Mucosa of rectum (tissue), 2 donors: ENCODE results near the gene TANC2.

Experiments
- H3K27ac ChIP-seq, 2 donors: one replicate each; pipeline ENCODE4 v1.7.0; 2013; ENCODE audit warnings: inconsistent platforms in 2 of 2, low read depth in 2 of 2, low read length in 2 of 2
- H3K27me3 ChIP-seq, 2 donors: one replicate each; pipeline ENCODE4 v1.7.0; 2013; ENCODE audit warnings: low read length in 2 of 2; ENCODE audit not compliant: control insufficient read depth in 2 of 2, insufficient read depth in 2 of 2
- H3K36me3 ChIP-seq, 2 donors: one replicate each; pipeline ENCODE4 v1.7.0; 2013; ENCODE audit warnings: low read length in 2 of 2; ENCODE audit not compliant: control insufficient read depth in 2 of 2, insufficient read depth in 2 of 2
- H3K4me1 ChIP-seq, 2 donors: one replicate each; pipeline ENCODE4 v1.7.0; 2013; ENCODE audit warnings: low read length in 2 of 2, mild to moderate bottlenecking in 1 of 2; ENCODE audit not compliant: control insufficient read depth in 2 of 2, insufficient read depth in 2 of 2
- H3K4me3 ChIP-seq, 2 donors: one replicate each; pipeline ENCODE4 v1.7.0; 2013; ENCODE audit warnings: low read length in 2 of 2
- H3K9ac ChIP-seq, 2 donors: one replicate each; pipeline ENCODE4 v1.7.0; 2013; ENCODE audit warnings: low read length in 2 of 2, low read depth in 1 of 2, mild to moderate bottlenecking in 1 of 2
- H3K9me3 ChIP-seq, 2 donors: one replicate each; pipeline ENCODE4 v1.7.0; 2013; ENCODE audit warnings: low read length in 2 of 2; ENCODE audit not compliant: control insufficient read depth in 2 of 2
- donor health status: healthy.
- donor health status: Normal muscosa, but diverticular disease.

Gene TANC2

GRCh38 chr17:62965686-62966425 is at the start of gene TANC2:
Gene TANC2 (plus strand): TSS chr17:62966235. CDS start chr17:63009560, 43,325 bp downstream.
- Histone ChIP-seq H3K4me1 (peaks cover 5 to 7% of the 10 kb centered on the region in 2 donors), H3K9ac (peak within 1 kb of the TSS; percentile 20 to 74), H3K4me3 (peak within 1 kb of the TSS; percentile 78 to 79), H3K36me3 (no peaks in the 10 kb centered on the region), H3K9me3 (no peaks in the 10 kb centered on the region), H3K27me3 (no peaks in the 10 kb centered on the region), H3K27ac (peak within 1 kb of the TSS; percentile 68 to 73)

- no peaks in the 10 kb centered on the region for H3K4me1 ChIP-seq
Measured at GRCh38 chr17:62916684-62917571, 49.1 kb upstream of the TANC2 start.

GRCh38 chr17:62919388-62919787 is 46.6 kb upstream of the TANC2 start:
- no peaks in the 10 kb centered on the region for H3K27me3 ChIP-seq

More at GRCh38 chr17:62916684-62917571, 49.1 kb upstream of the TANC2 start:
- no peaks in the 10 kb centered on the region for H3K27me3 ChIP-seq
- no peaks in the 10 kb centered on the region for H3K36me3 ChIP-seq
- no peak overlapping the region for H3K9ac ChIP-seq
- no peak overlapping the region for H3K4me3 ChIP-seq
- H3K27ac ChIP-seq, result no peak overlapping the region
- H3K9me3 ChIP-seq, result no peaks in the 10 kb centered on the region

GRCh38 chr17:62920300-62920699 is 45.7 kb upstream of the TANC2 start:
- Histone ChIP-seq H3K4me3 (no peak overlapping the region), H3K27ac (no peak overlapping the region), H3K27me3 (no peaks in the 10 kb centered on the region)

More at GRCh38 chr17:62919388-62919787, 46.6 kb upstream of the TANC2 start:
- no peak overlapping the region for H3K27ac ChIP-seq
- no peaks in the 10 kb centered on the region for H3K4me1 ChIP-seq
- no peak overlapping the region for H3K4me3 ChIP-seq
- no peak overlapping the region for H3K9ac ChIP-seq
- no peaks in the 10 kb centered on the region for H3K9me3 ChIP-seq
- H3K36me3 ChIP-seq, result no peaks in the 10 kb centered on the region

GRCh38 chr17:62921817-62922216 is 44.2 kb upstream of the TANC2 start:
- H3K4me3 ChIP-seq, result no peak overlapping the region
- H3K36me3 ChIP-seq, result no peaks in the 10 kb centered on the region
- no peaks in the 10 kb centered on the region for H3K27me3 ChIP-seq
- no peaks in the 10 kb centered on the region for H3K9me3 ChIP-seq
- H3K9ac ChIP-seq, result no peak overlapping the region
- H3K4me1 ChIP-seq, result no peaks in the 10 kb centered on the region
- H3K27ac ChIP-seq, result no peak overlapping the region

More at GRCh38 chr17:62920300-62920699, 45.7 kb upstream of the TANC2 start:
- Histone ChIP-seq H3K9me3 (no peaks in the 10 kb centered on the region), H3K4me1 (no peaks in the 10 kb centered on the region), H3K9ac (no peak overlapping the region), H3K36me3 (no peaks in the 10 kb centered on the region)

GRCh38 chr17:62923258-62924150 is 42.5 kb upstream of the TANC2 start:
- H3K9ac ChIP-seq, result no peak overlapping the region
- no peaks in the 10 kb centered on the region for H3K27me3 ChIP-seq
- no peaks in the 10 kb centered on the region for H3K4me1 ChIP-seq
- H3K36me3 ChIP-seq, result no peaks in the 10 kb centered on the region
- no peak overlapping the region for H3K4me3 ChIP-seq
- no peaks in the 10 kb centered on the region for H3K9me3 ChIP-seq
- H3K27ac ChIP-seq, result no peak overlapping the region

GRCh38 chr17:62925267-62925836 is 40.7 kb upstream of the TANC2 start:
- Histone ChIP-seq H3K27ac (no peak overlapping the region), H3K27me3 (no peaks in the 10 kb centered on the region), H3K4me1 (no peaks in the 10 kb centered on the region), H3K9ac (no peak overlapping the region), H3K9me3 (no peaks in the 10 kb centered on the region), H3K36me3 (no peaks in the 10 kb centered on the region), H3K4me3 (no peak overlapping the region)

GRCh38 chr17:62927083-62927482 is 39.0 kb upstream of the TANC2 start:
- Histone ChIP-seq H3K27ac (no peak overlapping the region), H3K36me3 (no peaks in the 10 kb centered on the region)

GRCh38 chr17:62929320-62929719 is 36.7 kb upstream of the TANC2 start:
- Histone ChIP-seq H3K4me3 (no peak overlapping the region), H3K9me3 (no peaks in the 10 kb centered on the region), H3K27me3 (peaks cover 0 to 4% of the 10 kb centered on the region in 2 donors), H3K4me1 (no peaks in the 10 kb centered on the region), H3K27ac (no peak overlapping the region), H3K36me3 (no peaks in the 10 kb centered on the region), H3K9ac (no peak overlapping the region)

More at GRCh38 chr17:62927083-62927482, 39.0 kb upstream of the TANC2 start:
- H3K27me3 ChIP-seq, result no peaks in the 10 kb centered on the region
- H3K4me3 ChIP-seq, result no peak overlapping the region
- H3K9me3 ChIP-seq, result no peaks in the 10 kb centered on the region
- H3K9ac ChIP-seq, result no peak overlapping the region
- no peaks in the 10 kb centered on the region for H3K4me1 ChIP-seq
